PC-3 (cell line): ENCODE results near the gene PUS7L.

Source experiments
- EZH2 ChIP-seq: fragments of 300-600 bp; sonication (generic); IDR thresholded peaks from one replicate; pipeline ENCODE4 v1.6.1; 2017; ENCODE audit warnings: antibody characterized with exemption, mild to moderate bottlenecking, low read length; ENCODE audit not compliant: unreplicated experiment
- TF ChIP-seq, protein P1 (sequence below): fragments of 300-600 bp; sonication (generic); conservative IDR thresholded peaks from 2 replicates; pipeline ENCODE4 v1.5.1; 2017; ENCODE audit warnings: antibody characterized with exemption, low read depth, mild to moderate bottlenecking, low read length

DNA sequence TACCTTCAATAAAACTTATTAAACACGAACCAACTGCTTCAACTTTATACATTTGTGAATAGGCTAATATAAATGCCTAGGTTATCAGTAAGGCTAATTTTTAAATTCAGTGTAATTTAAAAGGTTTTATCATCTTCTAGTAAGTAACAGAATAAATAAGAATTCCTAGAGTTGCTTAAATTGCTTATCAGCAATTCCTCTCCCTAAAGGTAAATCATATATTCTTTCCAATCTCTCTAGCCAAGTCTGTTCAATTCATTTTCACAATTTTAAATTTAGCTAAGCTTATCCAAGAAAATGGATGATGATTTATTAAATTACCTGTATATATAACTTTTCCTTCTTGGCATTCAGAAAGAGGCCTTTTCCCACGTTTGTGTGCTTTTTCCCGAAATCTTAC is 4.6 kb downstream of the PUS7L start:
- TF ChIP-seq EZH2 = no peak
- TF ChIP-seq, protein P1, sequence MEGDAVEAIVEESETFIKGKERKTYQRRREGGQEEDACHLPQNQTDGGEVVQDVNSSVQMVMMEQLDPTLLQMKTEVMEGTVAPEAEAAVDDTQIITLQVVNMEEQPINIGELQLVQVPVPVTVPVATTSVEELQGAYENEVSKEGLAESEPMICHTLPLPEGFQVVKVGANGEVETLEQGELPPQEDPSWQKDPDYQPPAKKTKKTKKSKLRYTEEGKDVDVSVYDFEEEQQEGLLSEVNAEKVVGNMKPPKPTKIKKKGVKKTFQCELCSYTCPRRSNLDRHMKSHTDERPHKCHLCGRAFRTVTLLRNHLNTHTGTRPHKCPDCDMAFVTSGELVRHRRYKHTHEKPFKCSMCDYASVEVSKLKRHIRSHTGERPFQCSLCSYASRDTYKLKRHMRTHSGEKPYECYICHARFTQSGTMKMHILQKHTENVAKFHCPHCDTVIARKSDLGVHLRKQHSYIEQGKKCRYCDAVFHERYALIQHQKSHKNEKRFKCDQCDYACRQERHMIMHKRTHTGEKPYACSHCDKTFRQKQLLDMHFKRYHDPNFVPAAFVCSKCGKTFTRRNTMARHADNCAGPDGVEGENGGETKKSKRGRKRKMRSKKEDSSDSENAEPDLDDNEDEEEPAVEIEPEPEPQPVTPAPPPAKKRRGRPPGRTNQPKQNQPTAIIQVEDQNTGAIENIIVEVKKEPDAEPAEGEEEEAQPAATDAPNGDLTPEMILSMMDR = no peak
